Aorta (tissue), 5 donors: ENCODE data around the gene ASB3. TPM values are rescaled to one million over a fixed set of nuclear protein-coding genes. Genes with fewer than 3 reads are reported as not detected.

ENCODE experiments used
- ATAC-seq: fragments of 200-7000 bp; cut with Tn5 transposase; one replicate; pipeline ENCODE4 v1.9.1; 2022; ENCODE audit warnings: moderate library complexity; ENCODE audit not compliant: low FRiP score
- DNase-seq, 2 donors: peaks; one replicate each; pipeline ENCODE4 v3.0.0-alpha.2; 2020
- H3K27ac ChIP-seq, 2 donors: one replicate each; pipeline ENCODE4 v1.5.1; 2013; ENCODE audit warnings: low read length in 2 of 2, mild to moderate bottlenecking in 2 of 2, moderate library complexity in 2 of 2, control low read depth in 1 of 2, inconsistent platforms in 1 of 2, low read depth in 1 of 2
- H3K27me3 ChIP-seq, 2 donors: one replicate each; pipeline ENCODE4 v1.6.1; 2013; ENCODE audit warnings: control low read depth in 1 of 2, low read length in 1 of 2, mild to moderate bottlenecking in 1 of 2, moderate library complexity in 1 of 2; ENCODE audit not compliant: insufficient read depth in 2 of 2, control insufficient read depth in 1 of 2
- H3K36me3 ChIP-seq, 2 donors: one replicate each; pipeline ENCODE4 v1.6.1; 2013; ENCODE audit warnings: control low read depth in 1 of 2, low read length in 1 of 2, mild to moderate bottlenecking in 1 of 2; ENCODE audit not compliant: insufficient read depth in 2 of 2, control insufficient read depth in 1 of 2
- H3K4me1 ChIP-seq, 2 donors: one replicate each; pipeline ENCODE4 v1.6.1; 2013; ENCODE audit warnings: low read length in 2 of 2, control low read depth in 1 of 2, mild to moderate bottlenecking in 1 of 2, moderate library complexity in 1 of 2; ENCODE audit not compliant: insufficient read depth in 2 of 2, control insufficient read depth in 1 of 2
- H3K4me3 ChIP-seq, 2 donors: one replicate each; pipeline ENCODE4 v1.5.1; 2013; ENCODE audit warnings: low read length in 2 of 2, control low read depth in 1 of 2, mild to moderate bottlenecking in 1 of 2
- H3K9me3 ChIP-seq: one replicate; pipeline ENCODE4 v1.6.1; 2013; ENCODE audit warnings: mild to moderate bottlenecking, low read length; ENCODE audit not compliant: control insufficient read depth
- WGBS, 2 donors: extraction: QIAGEN DNeasy Blood & Tissue Kit; methylation state at CpG; one replicate each; pipeline ENCODE4 v1.1.7; 2013; 5-methylcytosine and 5-hydroxymethylcytosine counted together
- intact Hi-C, 2 donors: fragments of 100-400 bp; cut with DNase I; formaldehyde crosslinking; loops; one replicate each; pipeline versions ENCODE4 v1.14.2 to v1.15.0; 2022
- polyA plus RNA-seq, 2 donors: library from polyadenylated mRNA; stranded (reverse); fragments of 200-250 nt; gene quantifications; one replicate each; pipeline ENCODE4 v1.2.3, GENCODE V29; 2013
- total RNA-seq, 2 donors: library from RNA; stranded (reverse); fragmentation: NEBNext Ultra II Directional; extraction: Animal tissue kit (Norgen Biotek cat#: 25700); gene quantifications; one replicate each; pipeline ENCODE4 v1.2.1, GENCODE V29; 2021
- donor health status: healthy with polysubstance abuse.
- donor health status: Bipolar disorder and iron deficiency.
- donor health status: DM: no; HTN: no; CAD: no.
- donor health status: DM: no; HTN: no; CAD: no.
- donor health status: DM: yes; HTN: yes; CAD: no.

The ASB3 gene
- total and polyA plus RNA-seq, 4 donors: 3.6 to 26.7 (median 12.9) TPM

DNA sequence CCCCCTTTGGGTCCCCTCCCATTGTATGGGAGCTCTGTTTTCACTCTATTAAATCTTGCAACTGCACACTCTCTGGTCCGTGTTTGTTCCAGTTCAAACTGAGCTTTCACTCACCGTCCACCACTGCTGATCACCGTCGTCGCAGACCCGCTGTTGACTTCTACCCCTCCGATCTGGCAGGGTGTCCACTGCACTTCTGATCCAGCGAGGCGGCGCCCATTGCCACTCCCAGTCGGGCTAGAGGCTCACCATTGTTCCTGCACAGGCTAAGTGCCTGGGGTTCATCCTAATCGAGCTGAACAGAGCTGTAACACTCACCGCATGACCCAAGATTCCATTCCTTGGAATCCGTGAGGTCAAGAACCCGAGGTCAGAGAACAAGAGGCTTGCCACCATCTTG lies 30.1 kb downstream of the ASB3 start:
- intact Hi-C loops: no loop called here
- no peaks in the 10 kb centered on the region for H3K9me3 ChIP-seq

GRCh38 chr2:53755121-53755520 lies 31.6 kb downstream of the ASB3 start:
- DNase-seq: no peak
- no peak overlapping the region for H3K27ac ChIP-seq
- H3K36me3 ChIP-seq: no peaks in the 10 kb centered on the region
- H3K9me3 ChIP-seq: no peaks in the 10 kb centered on the region
- H3K4me3 ChIP-seq: no peak overlapping the region
- no peak for ATAC-seq
- H3K4me1 ChIP-seq: no peaks in the 10 kb centered on the region
- intact Hi-C loops: no loop called here
- WGBS, 2 donors: 67 to 70% methylated on average over 2 of the region's 2 CpGs
- H3K27me3 ChIP-seq: no peaks in the 10 kb centered on the region

More for the DNA sequence above, 30.1 kb downstream of the ASB3 start:
- WGBS, 2 donors: 97 to 98% methylated on average over 15 of the region's 15 CpGs
- Histone ChIP-seq H3K4me1 (no peaks in the 10 kb centered on the region), H3K27ac (no peak overlapping the region), H3K27me3 (no peaks in the 10 kb centered on the region), H3K36me3 (no peaks in the 10 kb centered on the region), H3K4me3 (no peak overlapping the region)
- DNase-seq (no peak), ATAC-seq (no peak)

DNA sequence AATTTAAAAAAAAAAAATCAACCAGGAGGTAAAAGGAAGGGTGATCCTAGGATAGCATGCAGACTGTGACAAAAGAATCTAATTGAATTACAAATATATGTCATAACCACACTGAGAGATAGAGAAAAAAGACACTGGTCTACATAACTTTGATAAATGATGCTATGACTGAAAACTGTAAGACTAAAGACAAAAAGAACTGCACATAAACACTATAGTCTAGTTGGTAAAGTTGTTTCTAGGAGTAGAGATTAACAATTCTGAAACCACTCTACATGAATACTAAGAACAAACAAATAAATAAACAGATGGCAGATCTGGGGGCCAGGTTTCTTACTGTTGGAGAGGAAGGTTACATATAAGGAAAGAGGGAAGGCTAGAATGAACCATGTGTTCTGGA lies 33.7 kb downstream of the ASB3 start:
- DNase-seq: no peak
- no peaks in the 10 kb centered on the region for H3K4me1 ChIP-seq
- H3K4me3 ChIP-seq: no peak overlapping the region
- no peaks in the 10 kb centered on the region for H3K27me3 ChIP-seq
- no peak for ATAC-seq
- intact Hi-C loops: no loop called here
- no peak overlapping the region for H3K27ac ChIP-seq
- H3K36me3 ChIP-seq: no peaks in the 10 kb centered on the region
- no peaks in the 10 kb centered on the region for H3K9me3 ChIP-seq

GRCh38 chr2:53752385-53752784 lies 34.4 kb downstream of the ASB3 start:
- 84 to 88% methylated on average over 4 of the region's 4 CpGs for WGBS, 2 donors
- no peaks in the 10 kb centered on the region for H3K27me3 ChIP-seq
- H3K36me3 ChIP-seq: no peaks in the 10 kb centered on the region

DNA sequence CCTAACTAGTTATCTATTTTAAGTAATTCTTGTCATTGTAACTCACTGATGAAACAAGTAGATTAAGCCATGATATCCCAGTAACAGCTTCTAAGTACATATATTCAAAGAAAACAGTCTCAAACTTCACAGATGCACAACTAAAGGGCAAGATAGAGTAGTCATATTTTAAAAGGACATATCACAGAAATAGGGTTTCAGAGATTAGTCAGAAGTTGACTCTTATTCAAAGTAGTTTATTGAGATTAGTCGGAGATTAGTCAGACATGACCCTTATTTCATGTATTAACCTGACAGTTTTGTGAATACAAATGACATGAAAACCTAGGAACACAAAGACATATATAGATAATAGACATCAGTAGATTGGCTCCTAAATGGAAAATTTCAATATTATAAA lies 35.0 kb downstream of the ASB3 start:
- H3K36me3 ChIP-seq: no peaks in the 10 kb centered on the region
- no peak overlapping the region for H3K27ac ChIP-seq
- no peak overlapping the region for H3K4me3 ChIP-seq
- no peaks in the 10 kb centered on the region for H3K27me3 ChIP-seq
- DNase-seq (no peak), ATAC-seq (no peak)
- WGBS, 2 donors: 22 to 42% methylated on average over 1 of the region's 1 CpG
- no peaks in the 10 kb centered on the region for H3K4me1 ChIP-seq
- intact Hi-C loops: no loop called here
- H3K9me3 ChIP-seq: no peaks in the 10 kb centered on the region

More at GRCh38 chr2:53752385-53752784, 34.4 kb downstream of the ASB3 start:
- DNase-seq (no peak), ATAC-seq (no peak)
- H3K27ac ChIP-seq: no peak overlapping the region
- H3K4me3 ChIP-seq: no peak overlapping the region
- no peaks in the 10 kb centered on the region for H3K9me3 ChIP-seq
- intact Hi-C loops: no loop called here
- no peaks in the 10 kb centered on the region for H3K4me1 ChIP-seq

- DNase-seq: no peak
These were observed 36.5 kb downstream of the ASB3 start for GRCh38 chr2:53750041-53750768.

GRCh38 chr2:53744395-53745065 lies 42.2 kb downstream of the ASB3 start:
- H3K4me1 ChIP-seq: no peaks in the 10 kb centered on the region
- no peak for DNase-seq
- H3K27ac ChIP-seq: no peak overlapping the region
- no peaks in the 10 kb centered on the region for H3K9me3 ChIP-seq
- no peaks in the 10 kb centered on the region for H3K36me3 ChIP-seq
- H3K4me3 ChIP-seq: no peak overlapping the region
- no peak for ATAC-seq
- intact Hi-C loops: loop anchor here in 1 of 2 donors (5.0 to 10.0 kb wide), 2 partner anchors 247 to 320 kb away; no protein-coding TSS in a partner anchor
- WGBS, 2 donors: 16% methylated on average over 2 of the region's 2 CpGs
- no peaks in the 10 kb centered on the region for H3K27me3 ChIP-seq

More at GRCh38 chr2:53750041-53750768, 36.5 kb downstream of the ASB3 start:
- Histone ChIP-seq H3K4me1 (no peaks in the 10 kb centered on the region), H3K9me3 (no peaks in the 10 kb centered on the region), H3K27ac (no peak overlapping the region), H3K4me3 (no peak overlapping the region), H3K27me3 (no peaks in the 10 kb centered on the region), H3K36me3 (no peaks in the 10 kb centered on the region)
- intact Hi-C loops: no loop called here
- WGBS, 2 donors: 8 to 15% methylated on average over 4 of the region's 4 CpGs
- no peak for ATAC-seq

DNA sequence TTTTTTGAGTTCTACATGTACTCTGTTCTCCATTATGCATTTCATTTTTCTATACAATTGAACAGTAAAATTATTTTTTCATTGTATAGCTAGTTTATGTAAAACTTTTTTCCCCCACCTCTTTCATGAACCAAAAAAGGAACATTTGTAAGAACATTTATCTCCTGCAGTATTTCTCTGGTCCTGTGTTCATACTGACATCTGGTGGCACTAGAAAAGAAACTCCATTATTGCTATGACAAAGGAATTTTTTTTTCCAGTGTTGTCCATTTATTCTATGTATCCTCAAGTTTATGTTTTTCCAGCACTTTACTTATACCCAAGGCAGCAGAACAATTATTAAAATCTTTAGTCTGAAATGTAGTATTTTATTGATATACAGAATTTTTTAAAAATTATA lies 46.6 kb downstream of the ASB3 start:
- no peaks in the 10 kb centered on the region for H3K9me3 ChIP-seq
- intact Hi-C loops: loop anchor here in 1 of 2 donors (10.0 kb wide), 1 partner anchor 315 kb away; no protein-coding TSS in a partner anchor
- H3K4me1 ChIP-seq: peaks cover 0 to 3% of the 10 kb centered on the region in 2 donors
- DNase-seq (no peak), ATAC-seq (no peak)
- H3K27me3 ChIP-seq: no peaks in the 10 kb centered on the region
- no peaks in the 10 kb centered on the region for H3K36me3 ChIP-seq
- no peak overlapping the region for H3K4me3 ChIP-seq
- H3K27ac ChIP-seq: no peak overlapping the region

GRCh38 chr2:53739032-53739431 lies 47.7 kb downstream of the ASB3 start:
- H3K4me1 ChIP-seq: peaks cover 0 to 3% of the 10 kb centered on the region in 2 donors
- ATAC-seq (no peak), DNase-seq (no peak)
- intact Hi-C loops: no loop called here
- H3K36me3 ChIP-seq: no peaks in the 10 kb centered on the region
- no peaks in the 10 kb centered on the region for H3K27me3 ChIP-seq
- 63 to 80% methylated on average over 1 of the region's 1 CpG for WGBS, 2 donors
- H3K9me3 ChIP-seq: no peaks in the 10 kb centered on the region
- no peak overlapping the region for H3K4me3 ChIP-seq
- H3K27ac ChIP-seq: no peak overlapping the region
